ENCODE data around the gene SLC25A41.
A peak's percentile ranks its signal among the peaks of the same experiment; 100 is the strongest.
"Not testable (repeated sequence)": the region's sequence is repeated elsewhere in the genome, so short reads cannot be mapped to it uniquely, and the experiment has no call there.

Gene SLC25A41

GRCh38 chr19:6402837-6403608 is 30.5 kb downstream of the SLC25A41 start:
- no peak for DNase-seq

GRCh38 chr19:6402058-6402457 is 31.5 kb downstream of the SLC25A41 start:
- peak; percentile 9 for DNase-seq

- not testable (repeated sequence) for DNase-seq
These were observed 33.3 kb downstream of the SLC25A41 start for GRCh38 chr19:6400062-6400944.

GRCh38 chr19:6396305-6396704 is 37.3 kb downstream of the SLC25A41 start:
- no peak for DNase-seq

GRCh38 chr19:6394831-6395230 is 38.7 kb downstream of the SLC25A41 start:
- no peak for DNase-seq

- DNase-seq, result no peak
These were observed 39.6 kb downstream of the SLC25A41 start for GRCh38 chr19:6393983-6394412.

- peak; percentile 90 for DNase-seq
These were observed 40.2 kb downstream of the SLC25A41 start, which contains the start of gene GTF2F1 for GRCh38 chr19:6393074-6393982. GTF2F1 (minus strand) TSS chr19:6393164; CDS start chr19:6392995, 169 bp downstream.

- no peak for DNase-seq
These were observed 41.1 kb downstream of the SLC25A41 start for GRCh38 chr19:6392221-6393073.

- no peak for DNase-seq
These were observed 46.2 kb downstream of the SLC25A41 start for GRCh38 chr19:6387372-6387771.

GRCh38 chr19:6384381-6384780 is 49.2 kb downstream of the SLC25A41 start:
- no peak for DNase-seq

- no peak for DNase-seq
These were observed 50.4 kb downstream of the SLC25A41 start for GRCh38 chr19:6383188-6383587.

GRCh38 chr19:6381030-6381750 is 52.4 kb downstream of the SLC25A41 start:
- DNase-seq, result no peak

- no peak for DNase-seq
These were observed 53.8 kb downstream of the SLC25A41 start for GRCh38 chr19:6379744-6380143.

GRCh38 chr19:6378486-6378885 is 55.1 kb downstream of the SLC25A41 start:
- DNase-seq, result no peak

GRCh38 chr19:6378041-6378440 is 55.5 kb downstream of the SLC25A41 start:
- DNase-seq, result no peak

- no peak for DNase-seq
These were observed 56.9 kb downstream of the SLC25A41 start for GRCh38 chr19:6376512-6377190.
